T-helper 17 cell (primary cell): ENCODE data around the gene PPP1R14B. TPM values are rescaled to one million over a fixed set of nuclear protein-coding genes. Genes with fewer than 3 reads are reported as not detected.

Experiments used
- total RNA-seq, 4 donors: library from RNA in 2 of 4; stranded (reverse) in 2 of 4; gene quantifications; one replicate each; pipeline ENCODE4 v1.2.3 and lab custom pipeline; 2022 to 2026

The PPP1R14B gene
- total RNA-seq, 2 donors from 2014 or later: 38.7 to 48.2 TPM

Other genes with a start within 250 kb of the PPP1R14B start
- gene FLRT1, start 211.0 kb downstream of the PPP1R14B start, total RNA-seq: not detected
- gene MACROD1, start 80.8 kb downstream of the PPP1R14B start, total RNA-seq: 1 to 10 TPM; 3.9 to 7.5 TPM
- 10 to 100 TPM; 66.9 to 69.1 TPM for gene STIP1, start 60.8 kb downstream of the PPP1R14B start, total RNA-seq
- gene FERMT3, start 40.2 kb downstream of the PPP1R14B start, total RNA-seq: 100 to 1,000 TPM; 151 to 182 TPM
- 10 to 100 TPM; 16.2 to 16.6 TPM for gene TRPT1, start 20.8 kb downstream of the PPP1R14B start, total RNA-seq
- gene NUDT22, start 20.7 kb downstream of the PPP1R14B start, total RNA-seq: 10 to 100 TPM; 30.8 to 42.8 TPM
- gene DNAJC4, start 16.4 kb downstream of the PPP1R14B start, total RNA-seq: 10 to 100 TPM; 29.0 to 35.0 TPM
- gene VEGFB, start 12.4 kb downstream of the PPP1R14B start, total RNA-seq: 10 to 100 TPM; 44.9 to 48.3 TPM
- 10 to 100 TPM; 27.4 to 29.1 TPM for gene FKBP2, start 5.8 kb downstream of the PPP1R14B start, total RNA-seq
- gene PLCB3, start 4.6 kb upstream of the PPP1R14B start, total RNA-seq: 1 to 10 TPM; 5.9 TPM
- 10 to 100 TPM; 46.3 to 47.0 TPM for gene BAD, start 37.7 kb upstream of the PPP1R14B start, total RNA-seq
- 10 to 100 TPM; 46.5 to 57.9 TPM for gene GPR137, start 38.9 kb upstream of the PPP1R14B start, total RNA-seq
- gene KCNK4, start 44.4 kb upstream of the PPP1R14B start, total RNA-seq: under 1 TPM in 1 of 2 donors, not detected in 1; 0.50 TPM
- gene CATSPERZ, start 53.4 kb upstream of the PPP1R14B start, total RNA-seq: not detected
- 10 to 100 TPM; 25.7 to 26.6 TPM for gene ESRRA, start 58.6 kb upstream of the PPP1R14B start, total RNA-seq
- gene TRMT112, start 70.6 kb upstream of the PPP1R14B start, total RNA-seq: 100 to 1,000 TPM in 1 of 2 donors, 10 to 100 TPM in 1; 95.4 to 110 TPM
- 10 to 100 TPM; 46.4 to 49.7 TPM for gene PRDX5, start 71.2 kb upstream of the PPP1R14B start, total RNA-seq
- 100 to 1,000 TPM; 111 to 153 TPM for gene CCDC88B, start 93.3 kb upstream of the PPP1R14B start, total RNA-seq
- gene RPS6KA4, start 112.2 kb upstream of the PPP1R14B start, total RNA-seq: 10 to 100 TPM; 21.5 to 26.1 TPM